Left forelimb (tissue), 1 donor: ENCODE measurements around the gene FGF2.
A peak's percentile ranks its signal among the peaks of the same experiment; 100 is the strongest.
"Not testable (repeated sequence)": the region's sequence is repeated elsewhere in the genome, so short reads cannot be mapped to it uniquely, and the experiment has no call there.

ENCODE experiments used
- DNase-seq: peaks from one replicate; pipeline ENCODE4 v3.0.0-alpha.2; 2018; ENCODE audit warnings: low spot score

FGF2 gene

DNA sequence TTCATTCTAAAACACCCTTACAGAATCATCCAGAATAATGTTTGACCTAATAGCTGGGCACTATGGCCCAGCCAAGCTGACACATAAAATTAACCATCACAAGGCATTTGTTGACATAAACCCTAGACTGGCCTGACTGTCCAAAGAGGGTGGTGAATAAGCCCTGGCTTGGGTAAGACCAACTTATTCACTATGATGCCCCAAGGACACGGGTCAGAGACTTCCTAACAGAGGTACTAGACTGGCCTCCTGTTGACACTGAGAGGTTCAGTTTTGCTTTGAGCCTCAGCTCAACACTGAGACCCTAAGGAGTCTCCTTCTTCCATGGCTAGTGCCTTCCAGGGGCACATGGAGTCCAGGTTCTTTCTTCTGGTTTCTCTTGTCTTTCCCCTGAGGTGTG is 21.3 kb downstream of the FGF2 start:
- no peak for DNase-seq

GRCh38 chr4:122849789-122850188 is 23.2 kb downstream of the FGF2 start:
- DNase-seq: not testable (repeated sequence)

DNA sequence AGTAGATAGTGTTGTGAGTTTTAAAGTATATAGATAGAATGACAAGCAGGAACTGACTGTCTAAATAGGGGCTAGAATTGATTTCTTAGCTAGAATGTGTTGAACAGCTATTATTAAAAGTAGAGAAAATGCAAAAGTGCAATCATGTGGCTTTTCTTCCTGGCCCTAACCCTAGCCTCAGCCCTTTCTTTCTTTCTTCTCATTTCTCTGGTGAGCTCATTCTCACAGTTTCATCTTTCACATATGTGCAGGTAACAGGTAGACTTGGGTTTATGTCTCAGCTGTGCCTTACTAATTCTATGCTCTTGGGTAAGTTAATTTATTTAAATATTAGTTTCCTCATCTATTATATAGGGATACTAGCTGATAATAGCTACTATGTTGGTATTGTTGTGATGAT is 24.9 kb downstream of the FGF2 start:
- no peak for DNase-seq

- peak; percentile 87 for DNase-seq
Observed at GRCh38 chr4:122854447-122855352, 28.1 kb downstream of the FGF2 start.

- no peak for DNase-seq
Observed at GRCh38 chr4:122855353-122855890, 28.8 kb downstream of the FGF2 start.

DNA sequence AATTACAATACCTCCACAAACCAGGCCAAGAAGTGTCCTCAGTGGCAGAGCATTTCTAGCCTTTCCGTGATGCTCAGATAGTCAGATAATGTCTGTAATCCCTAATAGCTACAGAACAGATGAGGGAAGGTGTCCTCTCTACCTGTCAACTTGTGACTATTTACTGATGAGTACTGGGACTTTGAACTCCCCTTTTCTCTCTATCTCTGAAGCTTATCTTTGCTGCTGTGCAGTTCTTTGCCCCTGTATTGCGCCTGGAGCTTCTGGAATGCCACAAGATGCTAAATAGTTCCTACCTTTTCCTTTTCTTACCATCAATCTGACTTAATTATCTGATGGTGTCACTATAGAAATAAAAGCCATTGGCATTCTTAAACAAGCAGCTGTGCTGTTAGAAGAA is 30.5 kb downstream of the FGF2 start:
- no peak for DNase-seq

DNA sequence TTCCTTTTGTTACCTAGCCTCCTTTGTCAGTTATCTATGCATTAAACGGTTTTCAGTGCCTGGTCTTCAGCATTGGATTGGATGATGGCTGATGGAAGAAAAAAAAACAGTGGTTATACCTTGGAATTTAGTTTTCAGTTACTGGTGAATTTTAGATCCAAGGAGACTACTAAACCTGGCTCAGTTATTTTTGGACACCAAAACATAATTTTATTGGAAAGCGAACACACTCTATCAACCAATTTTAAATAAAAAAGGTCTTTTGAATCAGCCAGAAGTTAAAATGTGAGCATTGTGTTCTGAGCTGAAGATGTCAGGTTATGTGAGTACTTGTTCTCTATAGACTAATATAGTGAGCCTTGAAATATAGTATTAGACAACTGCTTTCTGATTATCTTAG is 32.1 kb downstream of the FGF2 start:
- DNase-seq: no peak

- DNase-seq: no peak
Observed at GRCh38 chr4:122861172-122861943, 34.7 kb downstream of the FGF2 start.

DNA sequence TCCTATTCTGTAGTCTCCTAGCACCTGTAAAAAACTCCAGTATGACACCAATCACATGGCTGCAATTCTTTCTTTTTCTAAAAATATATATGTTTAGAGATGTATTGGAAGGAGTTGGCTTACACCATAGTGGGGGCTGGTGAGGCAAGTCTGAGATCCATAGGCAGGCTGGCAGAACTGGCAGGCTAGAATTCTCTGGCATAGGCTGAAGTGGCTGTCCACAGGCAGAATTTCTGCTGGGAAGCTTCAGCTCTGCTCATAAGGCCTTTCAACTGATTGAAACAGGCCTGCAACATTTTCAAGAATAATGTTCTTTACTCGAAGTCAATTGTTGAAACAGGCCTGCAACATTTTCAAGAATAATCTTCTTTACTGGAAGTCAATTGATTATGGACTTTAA is 37.0 kb downstream of the FGF2 start:
- DNase-seq: no peak

GRCh38 chr4:122865425-122865824 is 38.8 kb downstream of the FGF2 start:
- DNase-seq: no peak

- not testable (repeated sequence) for DNase-seq
Observed at GRCh38 chr4:122868235-122868634, 41.6 kb downstream of the FGF2 start.

- DNase-seq: no peak
Observed at GRCh38 chr4:122873146-122873545, 46.5 kb downstream of the FGF2 start.

- DNase-seq: no peak
Observed at GRCh38 chr4:122873821-122874593, 47.4 kb downstream of the FGF2 start.

DNA sequence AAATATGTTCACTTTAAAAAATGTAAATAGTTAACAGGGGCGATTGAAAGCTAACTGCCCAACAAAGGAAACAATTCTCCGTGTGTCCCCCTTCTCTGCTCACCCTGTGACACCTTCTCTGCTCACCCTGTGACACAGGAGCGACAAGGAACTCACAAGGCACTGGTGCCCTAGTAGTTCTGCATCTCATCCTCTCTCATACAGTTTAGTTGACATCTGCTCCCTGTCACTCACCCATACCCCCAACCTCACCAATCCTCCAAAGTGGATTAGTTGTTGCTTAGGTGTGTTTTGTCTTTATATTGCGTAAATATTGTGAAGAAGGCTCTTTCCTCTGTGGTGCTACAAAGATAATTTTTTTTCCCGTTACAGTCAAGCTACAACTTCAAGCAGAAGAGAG is 49.3 kb downstream of the FGF2 start:
- DNase-seq: no peak

DNA sequence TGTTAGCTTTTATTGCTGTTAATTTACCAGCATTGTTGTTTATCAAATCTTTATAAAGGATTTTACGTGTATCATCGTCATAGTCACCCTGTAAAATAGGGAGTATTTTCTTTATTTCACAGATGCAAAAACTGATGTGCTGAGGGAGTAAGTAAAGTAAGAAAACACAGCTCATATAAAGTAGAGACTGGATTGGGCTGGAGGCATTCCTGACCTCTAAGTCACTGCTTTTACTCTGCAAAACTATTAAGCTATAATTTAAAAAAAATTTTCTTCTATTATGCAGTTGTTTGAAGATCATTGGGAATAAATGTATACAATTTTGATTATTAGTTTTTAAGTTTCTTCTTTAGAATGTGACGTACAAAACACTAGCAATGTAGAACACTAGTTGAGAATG is 49.8 kb downstream of the FGF2 start:
- DNase-seq: no peak

DNA sequence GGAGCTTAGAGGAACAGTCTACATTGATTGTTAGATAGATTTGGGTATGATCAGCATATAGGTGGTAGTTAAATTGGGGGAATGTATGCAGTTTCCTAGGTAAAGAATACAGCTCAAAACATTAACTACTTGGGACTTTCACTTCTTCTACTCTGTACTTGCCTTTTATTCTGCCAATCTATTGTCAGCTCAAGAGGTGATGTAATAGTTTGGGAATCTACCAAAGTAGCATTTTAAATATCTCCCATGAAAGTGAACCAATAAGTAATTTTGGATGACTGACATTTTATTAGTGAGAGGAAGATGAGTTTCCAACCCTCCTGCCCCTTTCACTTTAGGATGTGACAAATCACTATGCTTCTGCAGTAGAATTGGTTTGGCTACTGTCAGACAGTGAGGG is 52.4 kb downstream of the FGF2 start:
- no peak for DNase-seq

GRCh38 chr4:122882857-122883735 is 56.5 kb downstream of the FGF2 start:
- DNase-seq: no peak

- no peak for DNase-seq
Observed at GRCh38 chr4:122884499-122884898, 57.9 kb downstream of the FGF2 start.

GRCh38 chr4:122889726-122890125 is 63.1 kb downstream of the FGF2 start:
- DNase-seq: no peak

DNA sequence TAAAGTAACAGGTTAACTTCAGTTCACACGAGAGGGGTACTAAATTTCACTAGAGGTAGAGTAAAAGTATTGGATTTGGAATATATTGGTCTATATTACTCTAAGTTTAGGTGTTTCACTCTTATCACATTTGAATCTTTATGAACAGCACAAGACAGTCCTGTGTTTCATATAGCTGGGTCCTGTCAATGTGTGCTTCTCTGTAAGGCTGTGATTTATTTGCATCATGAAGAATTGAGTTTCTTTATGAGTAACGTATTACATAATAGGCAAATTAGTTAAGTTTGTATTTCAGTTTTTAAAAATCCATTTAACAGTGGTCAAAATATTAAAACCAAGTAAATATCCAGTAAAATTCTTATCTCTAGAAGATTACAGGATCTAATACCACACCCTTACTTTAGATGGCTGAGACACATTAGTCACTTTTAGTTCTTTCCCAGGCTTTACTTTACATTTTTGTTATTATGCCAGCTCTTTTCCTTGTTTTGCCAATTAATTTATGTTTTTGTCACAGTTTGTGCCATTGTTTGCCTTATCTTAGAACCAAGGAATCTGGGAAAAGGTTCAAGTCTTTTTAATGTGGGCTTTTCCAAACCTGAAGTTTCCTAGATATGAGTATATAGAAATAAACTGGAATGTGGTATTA is 63.6 kb downstream of the FGF2 start:
- no peak for DNase-seq

- no peak for DNase-seq
Observed at GRCh38 chr4:122894827-122895226, 68.2 kb downstream of the FGF2 start.
